Measurements from ENCODE around the gene BET1L. TPM values are rescaled to one million over a fixed set of nuclear protein-coding genes. Genes with fewer than 3 reads are reported as not detected.

Gene BET1L, protein sequence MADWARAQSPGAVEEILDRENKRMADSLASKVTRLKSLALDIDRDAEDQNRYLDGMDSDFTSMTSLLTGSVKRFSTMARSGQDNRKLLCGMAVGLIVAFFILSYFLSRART
- total RNA-seq = 10 to 100 TPM in 1 of 2 donors, 1 to 10 TPM in 1; 10.0 to 11.7 TPM

DNA sequence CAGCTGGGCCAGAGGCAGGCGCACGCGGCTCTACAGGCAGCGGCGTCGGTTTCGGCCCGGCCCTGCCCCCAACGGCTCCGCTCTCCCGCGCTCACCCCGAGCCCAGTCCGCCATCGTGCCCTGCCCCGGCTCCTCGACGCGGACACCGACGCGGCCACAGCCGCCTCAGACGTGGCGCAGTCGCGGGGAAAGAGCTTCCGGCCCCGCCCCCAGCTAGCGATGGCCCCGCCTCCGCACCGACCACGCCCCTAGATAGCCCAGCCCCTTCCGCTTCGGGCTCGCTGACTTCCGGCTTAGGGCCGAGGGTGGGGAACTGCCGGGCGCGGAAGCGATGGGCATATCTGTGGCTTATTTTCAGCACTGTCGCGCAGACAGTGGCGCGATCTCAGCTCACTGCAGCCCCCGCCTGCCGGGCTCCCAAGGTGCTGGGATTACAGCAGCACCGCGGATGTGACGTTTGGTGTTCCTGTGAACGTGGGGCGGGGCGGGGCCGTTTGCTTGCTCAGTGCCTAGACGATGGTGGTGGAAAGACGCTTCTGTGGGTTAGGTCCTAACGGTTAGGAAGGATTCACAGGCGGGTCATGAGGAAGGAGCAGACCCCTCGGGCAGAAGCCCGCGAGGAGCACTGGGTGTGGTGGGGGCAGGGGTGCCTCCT is at the start of gene BET1L, which contains the start of gene RIC8A:
BET1L (minus strand) TSS at position 192 of the 655 bp plus-strand sequence; CDS start at position 114, 78 bp downstream.
RIC8A (plus strand) TSS at position 501 of the 655 bp plus-strand sequence. CDS start 1,147 bp downstream, outside the sequence.

DNA sequence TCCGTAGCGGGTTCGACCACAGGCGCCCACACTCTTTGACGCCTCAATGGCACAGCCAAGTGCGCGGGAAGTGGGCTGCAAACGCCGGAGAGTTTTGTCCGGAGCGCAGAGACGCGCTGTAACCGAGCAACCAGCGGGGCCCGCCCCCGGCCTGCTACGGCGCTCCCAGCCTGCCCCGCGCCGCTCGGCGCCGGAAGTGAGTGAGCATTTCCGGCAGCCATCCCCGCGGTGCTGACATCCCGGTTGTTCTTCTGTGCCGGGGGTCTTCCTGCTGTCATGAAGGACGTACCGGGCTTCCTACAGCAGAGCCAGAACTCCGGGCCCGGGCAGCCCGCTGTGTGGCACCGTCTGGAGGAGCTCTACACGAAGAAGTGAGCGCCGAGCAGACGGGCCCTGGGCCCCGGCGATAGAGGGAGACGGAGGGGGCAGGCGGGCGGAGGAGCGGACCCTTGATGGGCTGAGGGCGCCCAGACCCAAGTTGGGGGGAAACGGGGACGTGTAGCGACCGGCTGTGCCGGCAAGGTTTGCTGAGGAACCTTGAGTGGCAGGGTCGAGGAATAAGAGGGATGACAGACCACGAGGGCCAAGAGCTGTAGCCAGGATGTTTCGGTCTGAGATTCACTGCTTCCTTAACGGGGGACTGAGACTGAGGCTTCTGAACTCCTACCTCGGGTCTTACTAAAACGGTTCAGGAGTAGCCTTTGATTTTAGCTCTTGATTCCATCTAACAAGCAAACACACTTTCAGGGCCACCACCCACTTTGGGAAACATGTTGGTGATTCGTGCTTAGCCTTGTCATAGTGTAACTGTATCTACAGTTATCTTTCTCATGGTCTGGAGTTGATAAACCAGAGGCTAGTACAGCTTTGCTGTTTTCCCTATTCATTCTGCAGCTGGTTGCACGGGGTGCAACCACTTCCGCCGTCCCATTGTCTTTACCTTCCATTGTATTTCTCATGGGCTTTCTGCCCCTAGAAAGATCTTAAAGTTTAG is 29.9 kb upstream of the BET1L start, which contains the start of gene PSMD13:
PSMD13 (plus strand) TSS at position 203 of the 994 bp plus-strand sequence; CDS start at position 277, 74 bp downstream.

DNA sequence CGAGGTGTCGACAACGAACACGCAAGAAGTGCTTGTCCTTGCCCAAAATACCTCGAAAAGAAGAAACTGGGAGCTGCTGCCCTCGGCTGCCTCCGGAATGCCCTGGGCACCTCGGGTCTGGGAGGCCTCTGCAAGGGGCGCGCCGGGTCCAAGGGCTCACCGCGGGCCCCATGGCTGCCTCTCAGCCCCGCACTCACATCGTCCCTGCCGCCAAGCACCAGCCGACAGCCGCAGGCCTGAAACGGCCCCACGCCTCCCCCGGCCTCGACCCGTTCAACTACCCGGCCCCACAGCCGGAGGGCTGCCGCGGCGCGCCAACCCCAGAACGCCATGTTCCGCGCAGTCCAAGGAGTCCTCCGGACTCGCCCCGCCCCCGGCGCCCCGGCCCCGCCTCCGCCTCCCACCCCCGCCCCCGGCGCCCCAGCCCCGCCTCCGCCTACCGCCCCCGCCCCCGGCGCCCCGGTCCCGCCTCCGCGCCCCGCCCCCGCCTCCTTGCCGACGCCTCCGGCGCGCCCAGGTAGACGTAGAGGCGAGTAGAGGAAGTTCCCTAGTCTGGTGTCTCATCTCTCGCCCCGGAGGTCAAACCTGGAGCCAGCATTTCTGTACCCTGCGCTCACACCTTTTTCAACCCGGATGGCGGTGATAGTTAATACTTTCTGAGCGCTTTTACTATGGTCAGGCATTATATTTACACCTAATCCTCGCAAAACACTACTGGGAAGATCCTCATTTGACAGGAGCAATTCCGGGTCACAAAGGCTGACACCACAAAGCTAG is 29.0 kb upstream of the BET1L start, which contains the start of gene SIRT3:
SIRT3 (minus strand) TSS at position 346 of the 777 bp plus-strand sequence; CDS start at position 332, 14 bp downstream.

DNA sequence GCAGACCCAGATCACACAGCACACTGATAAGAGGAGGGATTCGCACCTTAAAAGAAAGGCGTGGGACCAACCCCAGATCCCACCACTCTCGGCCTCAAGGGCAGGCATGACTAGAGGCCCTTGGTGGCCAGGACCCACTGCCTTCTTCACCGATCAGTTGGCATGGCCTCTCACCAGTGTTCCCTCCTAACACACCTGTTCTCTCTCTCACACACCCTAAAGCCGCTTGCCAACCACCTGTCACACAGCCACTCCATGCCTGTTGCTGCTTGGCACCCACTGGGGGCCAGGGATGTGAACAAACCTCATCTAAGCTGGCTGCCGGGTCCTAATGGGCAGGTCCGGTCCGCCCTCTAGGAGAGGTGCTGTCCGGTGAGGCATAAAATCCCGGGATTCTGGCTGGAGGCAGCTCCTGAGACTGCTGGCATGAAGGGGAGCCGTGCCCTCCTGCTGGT is 14.5 kb downstream of the BET1L start, which contains the start of gene SCGB1C1:
SCGB1C1 (plus strand) TSS at position 405 of the 455 bp plus-strand sequence; CDS start at position 427, 22 bp downstream.

Small RNA genes within 50 kb of the gene (small RNA-seq; reads per million reads assigned to genes)
- 0 reads per million in 2 donors for gene RNU6-447P

Other genes with a start within 250 kb of the BET1L start
- gene SCGB1C1, start 14.3 kb downstream of the BET1L start, total RNA-seq = not detected
- gene RIC8A, start 309 bp upstream of the BET1L start, total RNA-seq = 10 to 100 TPM; 91.2 to 96.4 TPM
- gene SIRT3, start 28.9 kb upstream of the BET1L start, total RNA-seq = 1 to 10 TPM; 6.3 to 6.5 TPM
- gene PSMD13, start 29.6 kb upstream of the BET1L start, total RNA-seq = 100 to 1,000 TPM; 109 to 159 TPM
- gene NLRP6, start 71.0 kb upstream of the BET1L start, total RNA-seq = under 1 TPM in 1 of 2 donors, not detected in 1; under 0.01 TPM
- 1 to 10 TPM; 3.4 to 5.7 TPM for gene PGGHG, start 81.7 kb upstream of the BET1L start, total RNA-seq
- not detected for gene IFITM5, start 92.1 kb upstream of the BET1L start, total RNA-seq
- gene IFITM2, start 100.4 kb upstream of the BET1L start, total RNA-seq = 10 to 100 TPM; 29.6 to 48.5 TPM
- gene IFITM1, start 106.6 kb upstream of the BET1L start, total RNA-seq = 100 to 1,000 TPM; 611 to 715 TPM
- 100 to 1,000 TPM; 292 to 341 TPM for gene IFITM3, start 113.5 kb upstream of the BET1L start, total RNA-seq
- gene B4GALNT4, start 162.1 kb upstream of the BET1L start, total RNA-seq = 10 to 100 TPM in 1 of 2 donors, 1 to 10 TPM in 1; 5.0 to 15.8 TPM
- gene PKP3, start 186.8 kb upstream of the BET1L start, total RNA-seq = 1 to 10 TPM; 1.3 to 1.4 TPM
- gene SIGIRR, start 207.6 kb upstream of the BET1L start, total RNA-seq = 10 to 100 TPM; 29.6 to 54.7 TPM
- gene ANO9, start 234.6 kb upstream of the BET1L start, total RNA-seq = under 1 TPM in 1 of 2 donors, not detected in 1; under 0.01 TPM
- 10 to 100 TPM; 38.9 to 44.0 TPM for gene PTDSS2, start 242.9 kb upstream of the BET1L start, total RNA-seq